HG02588 (cell line): Measurements from ENCODE around the gene CLDN18.

Experiments used
- ATAC-seq: cut with Tn5 transposase; IDR thresholded peaks from one replicate; pipeline ENCODE4 v1.9.1; 2021; ENCODE audit warnings: mild to moderate bottlenecking, moderate library complexity; ENCODE audit not compliant: unreplicated experiment

The CLDN18 gene

DNA sequence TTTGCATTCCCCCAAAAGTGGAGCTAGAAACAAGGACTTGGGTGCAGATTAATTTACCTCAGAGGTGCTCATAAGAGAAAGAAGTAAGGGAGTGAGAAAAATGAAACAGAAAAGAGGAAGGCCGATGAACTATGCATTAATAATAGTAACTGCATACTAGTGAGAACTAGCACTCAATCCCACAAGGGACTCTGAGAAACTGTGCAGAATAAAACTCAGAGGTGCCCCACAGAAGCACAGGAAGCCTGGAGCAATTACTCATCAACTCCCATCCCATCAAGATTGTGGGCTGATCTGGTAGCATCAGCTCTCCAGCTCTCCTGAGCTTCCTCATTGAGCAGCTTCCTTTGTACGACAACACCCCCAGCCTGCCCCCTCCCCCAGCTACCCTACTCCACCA lies 50.8 kb downstream of the CLDN18 start:
- peak; percentile 45 for ATAC-seq

DNA sequence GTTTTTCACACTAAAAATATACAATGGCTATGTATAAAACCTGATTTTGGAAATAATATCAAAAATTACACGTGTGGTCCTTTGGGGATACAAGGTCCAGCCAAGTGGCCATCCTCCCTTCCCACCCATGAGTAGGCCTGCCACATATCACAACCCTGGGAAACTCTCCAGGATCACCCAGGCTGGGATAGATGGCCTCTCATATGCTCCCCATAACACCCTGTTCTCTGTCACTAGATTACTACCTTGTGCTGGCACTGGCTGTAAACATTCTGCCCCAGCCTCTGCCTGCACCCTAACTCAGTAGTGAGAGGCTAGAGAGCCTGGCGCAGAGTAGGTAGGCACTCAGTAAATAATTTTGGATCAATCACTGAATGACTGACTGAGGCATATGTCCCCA lies 52.1 kb downstream of the CLDN18 start:
- no peak for ATAC-seq

DNA sequence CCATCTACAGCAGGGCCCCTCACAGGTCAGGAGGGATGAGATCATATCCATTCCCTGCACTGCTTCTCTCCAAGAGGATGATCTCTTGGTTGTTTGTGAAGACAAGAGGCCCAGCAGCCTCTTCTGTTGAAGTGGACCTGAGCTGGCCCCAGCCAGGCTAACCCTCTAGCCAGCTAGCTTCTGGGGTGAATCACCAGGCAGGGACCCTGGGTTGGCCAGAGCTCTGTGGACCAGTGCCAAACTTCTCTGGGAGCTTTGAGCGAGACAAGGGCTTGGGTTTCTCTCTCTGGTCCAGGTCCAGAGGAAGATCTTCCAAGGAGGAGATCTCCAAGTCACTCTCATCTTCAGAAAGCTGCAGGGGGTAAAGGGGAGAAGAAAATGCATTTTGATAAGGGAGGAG lies 52.7 kb downstream of the CLDN18 start:
- ATAC-seq, result no peak

- ATAC-seq, result no peak
Observed at GRCh38 chr3:138063416-138063815, 53.5 kb downstream of the CLDN18 start.

DNA sequence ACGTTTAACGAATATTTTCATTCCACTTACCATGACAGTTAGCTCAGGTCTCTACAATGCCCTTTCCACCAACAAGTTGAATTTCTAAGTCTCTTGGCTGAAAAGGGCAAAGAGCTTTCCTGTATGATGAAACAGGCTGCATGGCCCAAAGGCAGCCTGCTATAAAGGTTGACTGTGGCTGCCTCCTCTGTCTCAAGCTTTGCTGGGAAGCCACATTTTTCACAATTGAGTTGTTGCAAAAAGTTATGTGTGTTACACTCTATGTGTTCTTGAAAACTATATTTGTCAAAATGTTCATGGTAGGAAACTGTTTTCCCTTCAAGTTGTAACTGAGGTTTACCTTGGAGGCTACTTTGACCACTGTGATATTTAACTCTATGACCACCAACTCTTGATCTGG lies 56.0 kb downstream of the CLDN18 start:
- peak; percentile 7 for ATAC-seq

DNA sequence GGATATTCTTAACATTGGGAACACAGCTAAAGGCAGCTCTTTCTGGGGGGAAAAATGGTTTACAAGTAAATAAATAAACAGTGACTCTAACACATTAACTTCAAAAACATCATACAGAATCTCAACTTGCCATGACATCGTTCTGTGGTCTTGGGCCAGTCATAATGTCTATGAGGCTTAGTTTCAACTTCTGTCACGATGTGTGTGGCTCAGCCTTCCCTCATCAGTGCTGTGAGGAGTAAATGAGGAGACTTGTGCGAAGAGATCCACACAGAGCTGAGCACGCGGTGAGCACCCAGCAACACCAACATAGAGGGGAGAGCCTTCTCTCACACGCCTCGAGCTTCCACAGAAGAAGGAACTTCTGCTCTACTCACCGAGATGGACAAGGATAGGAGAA lies 56.4 kb downstream of the CLDN18 start:
- ATAC-seq, result peak; percentile 88

GRCh38 chr3:138066972-138067371 lies 57.0 kb downstream of the CLDN18 start:
- ATAC-seq, result no peak

DNA sequence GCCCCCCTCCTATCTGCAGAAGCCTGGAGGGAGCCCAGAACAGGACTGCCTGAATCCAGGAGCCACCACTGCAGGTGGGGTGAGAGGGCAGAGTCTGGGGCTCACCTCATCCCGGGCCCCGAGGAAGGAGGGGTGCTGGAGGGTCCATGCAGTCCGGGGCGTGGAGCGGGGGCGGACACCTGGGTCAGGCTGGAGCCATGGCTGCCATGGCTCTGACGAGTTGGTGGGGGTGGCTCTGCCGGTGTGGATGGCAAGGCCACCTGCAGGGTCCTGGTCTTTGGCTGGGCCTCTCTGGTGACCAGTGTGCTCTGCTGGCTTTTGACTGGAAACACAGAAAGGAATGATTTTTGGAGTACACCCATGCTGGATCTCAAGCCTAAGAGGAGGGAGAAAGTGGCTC lies 58.1 kb downstream of the CLDN18 start:
- no peak for ATAC-seq

- ATAC-seq, result peak; percentile 74
Observed at GRCh38 chr3:138068579-138069174, 58.7 kb downstream of the CLDN18 start.

- ATAC-seq, result no peak
Observed at GRCh38 chr3:138070006-138070405, 60.0 kb downstream of the CLDN18 start.

- ATAC-seq, result no peak
Observed at GRCh38 chr3:138072796-138073195, 62.8 kb downstream of the CLDN18 start.

GRCh38 chr3:138078096-138078495 lies 68.1 kb downstream of the CLDN18 start:
- ATAC-seq, result no peak

DNA sequence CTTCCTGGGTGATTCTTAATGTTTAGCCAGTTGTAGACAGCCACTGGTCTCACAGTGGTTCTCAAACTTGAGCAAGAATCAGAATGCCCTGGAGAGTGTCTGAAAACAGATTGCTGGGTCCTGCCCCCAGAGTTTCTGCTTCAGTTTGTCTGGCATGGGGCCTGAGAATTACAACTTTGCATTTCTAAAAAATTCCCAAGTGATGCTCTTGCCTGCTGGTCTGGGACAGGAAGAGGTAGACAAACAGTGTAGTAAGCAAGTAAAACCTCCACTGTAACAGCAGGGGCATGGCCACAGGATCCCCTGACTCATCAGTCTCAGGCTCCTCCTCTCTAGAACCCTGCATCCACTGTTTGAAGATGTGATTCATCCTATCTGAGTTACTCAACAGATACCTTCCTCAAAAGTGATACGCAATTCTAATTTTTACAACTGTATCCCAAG lies 69.0 kb downstream of the CLDN18 start:
- no peak for ATAC-seq

- no peak for ATAC-seq
Observed at GRCh38 chr3:138079901-138080300, 69.9 kb downstream of the CLDN18 start.

DNA sequence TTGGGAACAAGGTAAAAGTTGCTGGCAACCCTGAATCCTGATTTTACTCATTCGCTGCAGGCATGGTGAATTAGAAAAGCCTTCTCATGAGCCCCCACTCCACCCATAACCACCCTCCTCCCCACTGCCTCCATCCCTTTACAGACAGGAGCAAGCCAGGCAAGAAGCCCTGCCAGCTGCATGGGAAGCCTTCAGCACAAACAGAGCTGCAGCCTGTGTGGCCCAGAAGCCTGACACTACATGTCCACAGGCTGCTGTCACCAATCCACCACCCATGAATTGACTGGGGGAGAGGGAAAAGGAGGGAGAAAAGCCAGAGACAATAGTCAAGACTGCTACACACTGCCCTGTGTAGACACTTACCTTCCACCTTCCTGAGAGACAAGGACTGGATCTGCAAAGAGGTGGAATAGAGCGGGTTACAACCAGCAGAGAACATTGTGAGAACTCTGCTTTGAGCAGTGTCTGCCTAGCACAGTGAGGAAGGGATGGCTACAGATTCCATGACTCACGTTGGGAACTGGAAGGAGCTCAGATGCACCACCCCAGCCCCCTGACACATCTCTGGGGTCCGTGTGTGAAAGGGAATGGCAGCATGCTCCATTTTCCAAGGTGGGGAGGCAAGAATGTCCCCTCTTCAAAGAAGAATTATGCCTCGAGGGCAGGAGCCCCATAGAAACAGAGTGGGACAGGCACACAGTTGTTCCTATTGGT lies 71.6 kb downstream of the CLDN18 start:
- no peak for ATAC-seq

GRCh38 chr3:138082085-138082991 lies 72.4 kb downstream of the CLDN18 start:
- ATAC-seq, result no peak

GRCh38 chr3:138082992-138083386 lies 73.0 kb downstream of the CLDN18 start:
- ATAC-seq, result no peak
